HepG2 (cell line): ENCODE measurements around the gene ALOXE3. TPM values are rescaled to one million over a fixed set of nuclear protein-coding genes. Genes with fewer than 3 reads are reported as not detected.

Experiments used
- ATAC-seq: fragments of 200-7000 bp; cut with Tn5 transposase; 3 replicates; pipeline ENCODE4 v1.9.1; 2020; ENCODE audit warnings: mild to moderate bottlenecking, moderate library complexity
- BruUV-seq: library from RNA; stranded (reverse); fragments of 400-500 nt; replicated peaks from 2 replicates; lab custom pipeline; 2021; lab: Mats Ljungman, UMichigan
- CTCF ChIA-PET: fragments of 300-600 bp; formaldehyde crosslinking; extraction: SDS; loops from one replicate; lab custom pipeline; 2021; ENCODE audit warnings: low total read pairs, inconsistent platforms, low intra/inter-chr PET ratio; lab: Yijun Ruan, JAX
- POLR2A ChIA-PET: fragments of 350-600 bp; sonication (Branson Sonifier 250); formaldehyde crosslinking; loops from one replicate; lab custom pipeline; 2020; ENCODE audit warnings: antibody characterized with exemption, inconsistent platforms; lab: Yijun Ruan, JAX
- DNase-seq: peaks from one replicate; pipeline ENCODE4 v3.0.0-alpha.2; 2015; ENCODE audit warnings: low spot score
- FAIRE-seq: peaks from 3 replicates; lab custom pipeline; 2011; peaks lifted over from hg19 to GRCh38; lab: Jason Lieb, UNC
- H2AFZ ChIP-seq: one replicate; pipeline ENCODE4 v1.6.1; 2011; ENCODE audit warnings: low read length, inconsistent platforms
- H3K27ac ChIP-seq: fragments of 300-600 bp; 3 replicates; pipeline ENCODE4 v1.8.0; 2011; ENCODE audit warnings: mixed run types, mild to moderate bottlenecking, mixed read lengths, low read length, inconsistent platforms; ENCODE audit not compliant: insufficient read depth; ENCODE audit errors: extremely low read length
- H3K27me3 ChIP-seq, 2 experiments: fragments of 200-600 bp in 1 of 2; 2 replicates in 1 of 2; 3 replicates in 1 of 2; pipeline versions ENCODE4 v1.6.0 to v1.8.0; 2011; ENCODE audit warnings: low read length in 2 of 2, mild to moderate bottlenecking in 2 of 2, moderate library complexity in 2 of 2, inconsistent platforms in 1 of 2; ENCODE audit not compliant: insufficient read depth in 2 of 2, control insufficient read depth in 1 of 2
- H3K36me3 ChIP-seq, 2 experiments: fragments of 200-600 bp in 1 of 2; replicated peaks in 1 of 2; 2 replicates in 1 of 2; 3 replicates in 1 of 2; pipeline versions ENCODE4 v1.5.1 to v1.8.0; 2011; ENCODE audit warnings: low read length in 2 of 2, inconsistent platforms in 1 of 2; ENCODE audit not compliant: insufficient read depth in 2 of 2, control insufficient read depth in 1 of 2
- H3K4me1 ChIP-seq: 2 replicates; pipeline ENCODE4 v1.5.1; 2012; ENCODE audit warnings: low read length, inconsistent platforms; ENCODE audit not compliant: insufficient read depth
- H3K4me2 ChIP-seq: 2 replicates; pipeline ENCODE4 v1.6.0; 2011; ENCODE audit warnings: low read depth, low read length, inconsistent platforms
- H3K4me3 ChIP-seq, 3 experiments: fragments of 200-600 bp in 1 of 3; sonication (generic), shearing (Covaris generic) in 1 of 3; replicated peaks in 1 of 3; 2 replicates each; pipeline ENCODE4 v1.5.1; 2011 to 2016; ENCODE audit warnings: low read length in 3 of 3, inconsistent platforms in 2 of 3, low read depth in 2 of 3, mild to moderate bottlenecking in 2 of 3, control low read depth in 1 of 3, mixed read lengths in 1 of 3; ENCODE audit not compliant: insufficient read depth in 1 of 3
- H3K79me2 ChIP-seq: one replicate; pipeline ENCODE4 v1.6.1; 2011; ENCODE audit warnings: low read length, inconsistent platforms; ENCODE audit not compliant: insufficient read depth
- H3K9ac ChIP-seq: 2 replicates; pipeline ENCODE4 v1.6.0; 2011; ENCODE audit warnings: mild to moderate bottlenecking, low read depth, low read length, inconsistent platforms; ENCODE audit not compliant: insufficient read depth
- H3K9me3 ChIP-seq: 2 replicates; pipeline ENCODE4 v1.5.1; 2012; ENCODE audit warnings: mild to moderate bottlenecking, low read length
- H4K20me1 ChIP-seq: 2 replicates; pipeline ENCODE4 v1.6.0; 2011; ENCODE audit warnings: inconsistent platforms, mild to moderate bottlenecking, low read length, moderate library complexity; ENCODE audit not compliant: insufficient read depth
- CBX1 ChIP-seq: IDR thresholded peaks from one replicate; pipeline ENCODE4 v1.6.1; 2016; ENCODE audit warnings: antibody characterized with exemption, low read depth
- CEBPZ ChIP-seq: IDR thresholded peaks from 2 replicates; pipeline ENCODE4 v1.6.1; 2012; ENCODE audit warnings: low read length, improper control_type of control experiment
- KDM5A ChIP-seq: fragments of 200-600 bp; sonication (generic); IDR thresholded peaks from 2 replicates; pipeline ENCODE4 v1.7.0; 2018; ENCODE audit warnings: antibody characterized with exemption, mild to moderate bottlenecking, low read length, borderline replicate concordance
- MIER3 ChIP-seq: IDR thresholded peaks from 2 replicates; pipeline ENCODE4 v1.6.1; 2016; ENCODE audit warnings: missing compliant biosample characterization, borderline replicate concordance
- NFE2L2 ChIP-seq: fragments of 150-350 bp; IDR thresholded peaks from 2 replicates; pipeline ENCODE4 v1.6.1; 2014; ENCODE audit warnings: low read length
- SMAD9 ChIP-seq: sonication (generic); formaldehyde crosslinking; IDR thresholded peaks from 2 replicates; pipeline ENCODE4 v1.5.1; 2020; ENCODE audit warnings: mild to moderate bottlenecking, missing genetic modification reagents
- ZNF136 ChIP-seq: sonication (generic); formaldehyde crosslinking; IDR thresholded peaks from 2 replicates; pipeline ENCODE4 v1.8.1; 2022; ENCODE audit warnings: low read depth, mild to moderate bottlenecking, moderate library complexity, missing genetic modification reagents
- ZNF557 ChIP-seq: sonication (generic); formaldehyde crosslinking; IDR thresholded peaks from 2 replicates; pipeline ENCODE4 v1.4.0; 2020; ENCODE audit warnings: missing genetic modification reagents
- WGBS: methylation state at CpG from one replicate; pipeline ENCODE4 v1.1.6; 2017; ENCODE audit warnings: low lambda C conversion rate; 5-methylcytosine and 5-hydroxymethylcytosine counted together
- in situ Hi-C: cut with HindIII; loops from 2 replicates; pipeline ENCODE4 v1.10.0; 2017; ENCODE audit warnings: low pct_unique_long_range_greater_than_20kb; ENCODE audit not compliant: extremely low pct_ligation_motif_present
- intact Hi-C: fragments of 100-400 bp; cut with micrococcal nuclease; formaldehyde crosslinking; loops from one replicate; pipeline ENCODE4 v1.10.0; 2022; ENCODE audit not compliant: unreplicated experiment
- polyA plus RNA-seq, 8 experiments: library from polyadenylated mRNA; depleted of rRNA in 3 of 8; stranded (reverse) in 7 of 8; unstranded in 1 of 8; fragments of >200 nt; fragmentation: Illumina TruSeq in 4 of 8; extraction: Trizol in 4 of 8; gene quantifications; 2 replicates each; pipeline versions ENCODE4 v1.2.1 to v1.2.3, GENCODE V29; 2011 to 2016; ENCODE audit warnings: low read depth in 4 of 8, missing spikeins in 1 of 8, mixed read lengths in 1 of 8; ENCODE audit not compliant: insufficient read depth in 1 of 8
- total RNA-seq, 5 experiments: library from RNA; depleted of rRNA; stranded (reverse); fragments of >200 nt; fragmentation: Illumina TruSeq; extraction: Trizol; gene quantifications; 2 replicates each; pipeline ENCODE4 v1.2.3, GENCODE V29; 2016; ENCODE audit warnings: low read depth in 1 of 5
- TF ChIP-seq, protein P1 (sequence below): sonication (generic); formaldehyde crosslinking; IDR thresholded peaks from 2 replicates; pipeline ENCODE4 v1.8.1; 2023; ENCODE audit warnings: missing genetic modification reagents, inconsistent platforms, borderline replicate concordance

The ALOXE3 gene
- total and polyA plus RNA-seq, 2 of the 13 experiments (the other 11 are each of a cell fraction or from before 2014, with no cell fraction given), result 0.07 TPM; not detected in 1

DNA sequence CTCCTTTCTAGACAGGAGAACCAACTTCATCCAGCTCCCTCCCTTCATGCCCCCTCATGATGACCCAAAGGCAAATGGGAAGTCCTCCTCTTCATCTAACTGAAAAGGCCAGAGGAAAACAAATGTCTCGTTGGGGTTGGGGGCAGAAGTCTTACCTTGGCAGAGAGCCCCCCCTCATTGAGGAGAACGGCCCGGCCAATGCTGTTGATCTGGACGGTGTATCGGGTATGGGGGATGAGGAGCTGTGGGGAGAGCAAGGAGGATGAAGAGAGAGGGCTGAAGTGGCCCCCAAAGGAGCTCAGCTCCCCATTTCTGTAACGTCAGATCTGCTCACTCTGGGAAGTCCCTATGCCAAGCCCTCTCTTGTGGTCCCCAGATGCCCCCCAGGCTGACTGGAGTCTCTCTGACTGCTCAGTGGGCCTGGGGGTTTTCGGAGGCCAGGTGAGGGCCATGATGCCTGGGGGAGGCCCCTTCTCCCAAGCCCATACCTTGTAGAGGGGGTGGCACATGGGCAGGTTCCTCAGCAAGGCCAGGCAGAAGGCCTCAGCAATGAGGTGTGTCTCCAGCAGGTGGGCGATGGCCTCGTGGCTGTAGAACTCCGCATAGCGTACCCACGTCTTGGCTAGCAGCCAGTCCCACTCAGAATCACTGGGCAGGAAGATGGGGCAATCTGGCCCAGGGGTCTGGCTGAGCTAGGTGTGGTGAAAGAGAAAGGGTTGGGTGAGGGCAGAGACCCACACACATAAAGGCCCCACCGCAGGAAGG is 41.6 kb downstream of the ALOXE3 start:
- FAIRE-seq (no peak), ATAC-seq (no peak), DNase-seq (no peak)
- ChIA-PET POLR2A (no interaction called here), CTCF (no interaction called here)
- no peak for TF ChIP-seq CBX1
- TF ChIP-seq ZNF557, result no peak
- no peak for TF ChIP-seq NFE2L2
- TF ChIP-seq KDM5A, result no peak
- TF ChIP-seq SMAD9 (CRISPR knock-in tag), result no peak
- TF ChIP-seq MIER3 (CRISPR knock-in tag), result no peak
- no peak for TF ChIP-seq CEBPZ
- TF ChIP-seq ZNF136 (CRISPR knock-in tag), result no peak
- TF ChIP-seq, protein P1, sequence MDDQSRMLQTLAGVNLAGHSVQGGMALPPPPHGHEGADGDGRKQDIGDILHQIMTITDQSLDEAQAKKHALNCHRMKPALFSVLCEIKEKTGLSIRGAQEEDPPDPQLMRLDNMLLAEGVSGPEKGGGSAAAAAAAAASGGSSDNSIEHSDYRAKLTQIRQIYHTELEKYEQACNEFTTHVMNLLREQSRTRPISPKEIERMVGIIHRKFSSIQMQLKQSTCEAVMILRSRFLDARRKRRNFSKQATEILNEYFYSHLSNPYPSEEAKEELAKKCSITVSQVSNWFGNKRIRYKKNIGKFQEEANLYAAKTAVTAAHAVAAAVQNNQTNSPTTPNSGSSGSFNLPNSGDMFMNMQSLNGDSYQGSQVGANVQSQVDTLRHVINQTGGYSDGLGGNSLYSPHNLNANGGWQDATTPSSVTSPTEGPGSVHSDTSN (CRISPR knock-in tag), result no peak
- 41% methylated on average over 12 of the region's 13 CpGs for WGBS
- no peaks in the 10 kb centered on the region for H3K36me3 ChIP-seq
- H3K27ac ChIP-seq, result no peak overlapping the region
- H3K4me2 ChIP-seq, result no peak overlapping the region
- peaks cover 6% of the 10 kb centered on the region; the same call in 1 of the 2 replicates for H4K20me1 ChIP-seq
- H3K4me1 ChIP-seq, result peaks cover 24% of the 10 kb centered on the region
- H3K9me3 ChIP-seq, result no peaks in the 10 kb centered on the region
- in situ Hi-C loops (no loop called here), intact Hi-C loops (no loop called here)
- H2AFZ ChIP-seq, result no peak overlapping the region
- peaks cover 21 to 78% of the 10 kb centered on the region in 2 experiments for H3K27me3 ChIP-seq
- no peak overlapping the region for H3K4me3 ChIP-seq
- no peak overlapping the region for H3K9ac ChIP-seq
- BruUV-seq, result no TSS peak
- no peaks in the 10 kb centered on the region for H3K79me2 ChIP-seq
